ENCODE results near the gene PRRX2. TPM values are rescaled to one million over a fixed set of nuclear protein-coding genes. Genes with fewer than 3 reads are reported as not detected.
"Not testable (repeated sequence)": the region's sequence is repeated elsewhere in the genome, so short reads cannot be mapped to it uniquely, and the experiment has no call there.

PRRX2 gene
- total RNA-seq, 2 donors from 2014 or later: not detected

DNA sequence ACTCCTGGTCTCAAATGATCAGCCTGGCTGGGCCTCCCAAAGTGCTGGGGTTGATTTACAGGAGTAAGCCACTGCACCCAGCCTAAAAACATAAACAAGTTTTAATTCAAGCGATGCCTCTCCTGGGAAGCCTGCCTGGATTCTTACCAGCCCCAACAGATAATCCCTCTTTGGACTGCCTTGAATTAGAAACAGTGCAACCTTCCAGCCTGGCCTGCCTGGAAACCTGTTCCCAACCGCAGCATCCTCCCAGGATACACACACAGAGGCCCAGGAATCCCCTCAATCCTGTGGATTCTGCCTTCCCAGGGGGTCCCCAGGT lies 68.1 kb downstream of the PRRX2 start:
- Mint-ChIP-seq H3K27me3 (peaks cover 9% of the 10 kb centered on the region), H3K36me3 (ENCODE audit: low read depth) (no peaks in the 10 kb centered on the region), H3K4me3 (no peak overlapping the region), H3K4me1 (peaks cover 7% of the 10 kb centered on the region), H3K27ac (no peak overlapping the region)
- DNase-seq: no peak
- H3K9me3 ChIP-seq (ENCODE audit: control insufficient read depth, low read length, poor library complexity, severe bottlenecking): no peaks in the 10 kb centered on the region
- ATAC-seq: no peak

DNA sequence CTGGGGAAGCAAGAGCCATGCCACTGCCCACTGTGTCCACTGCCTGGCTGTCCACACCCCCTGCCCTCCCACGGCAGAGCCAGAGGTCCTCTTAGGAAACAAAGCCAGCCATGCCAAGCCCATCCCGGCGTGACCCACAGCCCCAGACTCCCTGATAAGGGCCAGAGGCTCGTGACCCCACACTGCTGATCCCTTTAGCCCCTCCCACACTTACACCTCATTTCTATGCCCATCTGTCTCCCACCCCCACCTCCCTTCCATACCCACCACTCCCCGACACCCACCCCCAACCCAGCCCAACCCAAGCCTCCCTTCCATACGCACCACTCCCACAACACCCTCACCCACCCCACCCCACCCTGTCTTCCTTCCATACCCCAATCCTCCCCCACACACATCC lies 70.1 kb downstream of the PRRX2 start:
- ATAC-seq: no peak
- Mint-ChIP-seq H3K36me3 (ENCODE audit: low read depth) (no peaks in the 10 kb centered on the region), H3K27me3 (peaks cover 9% of the 10 kb centered on the region), H3K4me1 (peaks cover 7% of the 10 kb centered on the region), H3K4me3 (no peak overlapping the region), H3K27ac (no peak overlapping the region)
- DNase-seq: no peak
- H3K9me3 ChIP-seq (ENCODE audit: control insufficient read depth, low read length, poor library complexity, severe bottlenecking): no peaks in the 10 kb centered on the region

DNA sequence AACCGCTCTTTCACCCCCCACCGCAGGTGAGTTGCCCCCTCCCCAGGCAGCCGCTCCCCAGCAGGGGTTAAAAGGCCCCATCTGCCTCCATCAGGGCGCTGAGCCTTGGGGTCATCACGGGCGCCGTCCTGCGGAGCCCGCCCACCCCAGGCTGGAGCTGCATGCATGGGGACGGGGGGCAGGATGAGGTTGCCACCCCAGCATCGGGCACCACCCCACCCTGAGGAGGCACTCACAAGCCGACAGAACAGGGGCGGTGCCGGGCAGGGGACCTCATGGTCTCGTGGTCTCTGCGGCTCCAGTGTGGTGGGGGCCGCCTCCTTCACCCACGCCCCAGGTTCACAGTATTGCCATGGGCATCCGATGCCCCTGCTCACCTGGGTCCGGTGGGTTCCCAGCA lies 70.9 kb downstream of the PRRX2 start:
- no peaks in the 10 kb centered on the region for H3K9me3 ChIP-seq (ENCODE audit: control insufficient read depth, low read length, poor library complexity, severe bottlenecking)
- Mint-ChIP-seq H3K4me3 (peak overlapping the region; percentile 31), H3K36me3 (ENCODE audit: low read depth) (no peaks in the 10 kb centered on the region), H3K27me3 (peaks cover 6% of the 10 kb centered on the region), H3K4me1 (peaks cover 6% of the 10 kb centered on the region), H3K27ac (no peak overlapping the region)
- DNase-seq: no peak
- ATAC-seq: no peak

DNA sequence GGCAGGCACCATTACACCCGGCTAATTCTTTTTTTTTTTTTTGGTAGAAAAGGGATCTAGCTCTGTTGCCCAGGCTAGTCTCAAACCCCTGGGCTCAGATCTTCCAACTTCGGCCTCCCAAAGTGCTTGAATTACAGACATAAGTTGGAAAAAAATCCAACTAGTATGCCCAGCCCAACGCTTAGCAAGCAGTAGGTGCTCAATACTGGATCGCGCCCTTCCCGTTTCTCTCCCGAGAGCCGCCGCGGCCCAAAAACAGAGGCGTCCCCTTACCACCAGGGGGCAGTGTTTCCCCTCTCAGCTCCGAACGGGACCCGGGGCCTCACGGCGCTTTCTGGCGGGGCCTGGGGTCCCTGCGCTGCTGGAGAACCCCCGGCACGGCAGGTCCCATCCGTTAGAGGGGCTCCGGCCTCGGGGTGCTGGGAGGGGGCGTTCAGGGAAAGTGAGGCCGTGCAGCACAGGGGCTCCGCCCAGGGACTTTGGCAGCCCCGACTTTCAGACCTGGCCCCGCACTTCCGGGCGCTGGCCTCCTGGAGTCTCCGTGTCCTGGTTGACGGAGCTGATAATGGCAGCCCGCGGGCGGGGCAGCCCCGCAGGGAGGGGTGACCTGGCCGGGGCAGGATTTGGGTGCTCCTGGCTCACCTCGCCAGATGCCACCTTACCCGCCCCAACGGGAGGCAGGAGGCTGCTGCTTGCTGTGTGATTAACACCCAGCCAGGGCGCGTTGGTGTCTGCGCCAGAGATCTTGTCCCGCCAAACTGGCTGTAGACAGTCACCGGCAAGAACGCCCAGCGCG lies 72.2 kb downstream of the PRRX2 start:
- DNase-seq: peak; percentile 74 to 83 (median 77)

DNA sequence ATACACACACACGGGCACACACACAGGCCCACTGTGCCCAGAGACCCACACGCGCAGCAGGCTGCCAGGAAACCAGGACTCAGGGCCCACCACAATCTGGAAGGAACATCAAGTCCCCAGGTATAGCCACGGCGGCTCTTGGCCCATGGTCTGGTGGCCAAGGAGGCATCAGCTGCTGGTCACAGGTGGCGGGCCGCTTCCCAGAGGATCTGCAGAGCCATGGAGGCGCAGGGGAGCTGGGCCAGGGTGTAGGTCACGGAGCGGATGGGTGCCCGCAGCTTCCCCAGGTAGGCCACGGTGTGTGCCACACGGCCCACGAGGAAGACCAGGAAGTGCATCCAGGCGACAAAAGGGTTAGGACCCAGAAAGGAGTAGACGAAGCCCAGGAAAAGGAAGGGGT lies 74.0 kb downstream of the PRRX2 start:
- ATAC-seq: no peak
- H3K9me3 ChIP-seq (ENCODE audit: control insufficient read depth, low read length, poor library complexity, severe bottlenecking): no peaks in the 10 kb centered on the region
- DNase-seq: no peak
- Mint-ChIP-seq H3K4me3 (peak overlapping the region; percentile 33), H3K27me3 (no peaks in the 10 kb centered on the region), H3K27ac (no peak overlapping the region), H3K4me1 (peaks cover 4% of the 10 kb centered on the region), H3K36me3 (ENCODE audit: low read depth) (no peaks in the 10 kb centered on the region)

More for the DNA sequence above, 72.2 kb downstream of the PRRX2 start:
- ATAC-seq: peak; percentile 90
- Mint-ChIP-seq H3K4me1 (peaks cover 4% of the 10 kb centered on the region), H3K27ac (peak overlapping the region; percentile 61), H3K27me3 (peaks cover 5% of the 10 kb centered on the region), H3K36me3 (ENCODE audit: low read depth) (no peaks in the 10 kb centered on the region), H3K4me3 (peak overlapping the region; percentile 77)
- H3K9me3 ChIP-seq (ENCODE audit: control insufficient read depth, low read length, poor library complexity, severe bottlenecking): no peaks in the 10 kb centered on the region

DNA sequence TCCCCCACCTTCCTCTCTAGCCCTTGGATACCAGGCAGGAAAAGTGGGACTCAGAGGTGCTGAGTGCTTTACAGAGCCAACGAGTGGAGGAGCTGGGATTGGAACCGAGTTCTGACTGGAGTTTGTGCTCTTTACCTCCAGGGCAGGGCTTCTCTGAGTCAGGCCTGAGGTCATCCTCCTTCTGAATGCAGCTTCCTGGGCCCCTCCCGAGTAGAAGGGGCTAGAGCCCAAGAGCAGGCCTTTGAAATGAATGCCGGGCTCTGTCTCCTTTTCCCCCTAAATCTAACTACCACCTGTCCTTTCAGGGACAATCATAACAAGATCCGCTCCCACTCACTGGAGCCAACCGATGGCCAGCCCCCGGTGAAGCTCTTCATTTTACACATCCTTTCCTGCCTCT lies 74.7 kb downstream of the PRRX2 start:
- Mint-ChIP-seq H3K36me3 (ENCODE audit: low read depth) (no peaks in the 10 kb centered on the region), H3K4me3 (no peak overlapping the region), H3K27ac (no peak overlapping the region), H3K4me1 (peaks cover 4% of the 10 kb centered on the region), H3K27me3 (no peaks in the 10 kb centered on the region)
- no peaks in the 10 kb centered on the region for H3K9me3 ChIP-seq (ENCODE audit: control insufficient read depth, low read length, poor library complexity, severe bottlenecking)
- ATAC-seq (no peak), DNase-seq (no peak)

DNA sequence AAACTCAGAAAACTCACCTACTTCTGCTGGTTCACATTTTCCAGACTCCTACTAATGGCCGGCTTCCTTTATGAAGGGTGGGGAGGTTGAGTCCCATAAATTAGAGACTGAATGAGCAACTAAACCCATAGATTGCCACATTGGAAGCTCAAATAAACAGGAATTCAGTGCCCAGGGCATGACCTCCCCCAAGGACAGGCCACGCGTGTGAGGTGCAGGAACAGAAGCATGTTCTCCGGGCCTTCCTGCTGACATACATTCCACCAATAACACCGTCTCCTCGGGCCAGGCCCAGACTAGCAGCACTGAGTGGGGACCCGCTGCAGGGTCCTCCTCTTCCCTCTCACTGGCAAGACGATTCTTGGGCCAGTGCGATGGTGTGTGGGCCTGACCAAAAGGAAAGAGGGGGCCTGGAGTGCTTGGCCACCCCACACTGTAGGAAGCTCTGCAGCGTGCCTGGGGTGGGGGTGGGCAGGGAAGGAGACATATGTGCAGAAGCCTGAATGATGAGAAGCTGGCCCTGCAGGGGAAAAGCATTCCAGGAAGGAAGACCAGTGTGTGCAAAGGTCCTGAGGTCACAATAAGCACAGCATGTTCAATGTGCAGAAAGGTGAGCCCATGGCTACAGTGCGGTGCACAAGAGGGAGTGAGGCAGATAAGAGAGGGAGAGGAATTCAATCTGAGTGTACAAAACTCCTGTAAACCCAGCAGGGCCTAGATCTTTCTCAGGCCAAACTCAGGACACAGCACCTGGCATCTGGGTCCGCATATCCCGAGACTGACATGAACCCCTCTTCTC lies 75.4 kb downstream of the PRRX2 start:
- DNase-seq (no peak), ATAC-seq (no peak)
- no peaks in the 10 kb centered on the region for H3K9me3 ChIP-seq (ENCODE audit: control insufficient read depth, low read length, poor library complexity, severe bottlenecking)
- no peak overlapping the region for H3K27ac Mint-ChIP-seq
- no peak overlapping the region for H3K4me3 Mint-ChIP-seq
- H3K36me3 Mint-ChIP-seq (ENCODE audit: low read depth): no peaks in the 10 kb centered on the region
- H3K4me1 Mint-ChIP-seq: peaks cover 4% of the 10 kb centered on the region
- no peaks in the 10 kb centered on the region for H3K27me3 Mint-ChIP-seq

DNA sequence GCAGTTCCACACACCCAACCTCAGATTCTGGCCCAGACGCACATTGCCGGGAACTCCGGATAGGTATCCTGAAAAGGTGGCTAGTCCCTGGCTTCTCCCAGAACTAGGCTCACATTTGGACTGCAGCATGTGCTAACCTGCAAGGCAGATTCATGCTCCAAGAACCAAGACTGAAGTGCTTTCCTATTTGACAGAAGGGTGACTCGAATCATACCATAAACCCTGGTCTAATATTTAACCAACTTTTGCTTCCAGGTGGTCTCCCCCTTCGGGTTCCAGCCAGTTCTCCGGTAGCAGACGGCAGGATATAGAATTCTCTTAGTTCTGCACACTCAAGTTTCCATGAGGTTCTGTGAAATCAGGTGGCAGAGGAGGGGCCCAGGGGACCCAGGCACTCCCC lies 79.8 kb downstream of the PRRX2 start:
- no peaks in the 10 kb centered on the region for H3K9me3 ChIP-seq (ENCODE audit: control insufficient read depth, low read length, poor library complexity, severe bottlenecking)
- H3K4me3 Mint-ChIP-seq: no peak overlapping the region
- no peaks in the 10 kb centered on the region for H3K27me3 Mint-ChIP-seq
- DNase-seq: no peak
- H3K4me1 Mint-ChIP-seq: no peaks in the 10 kb centered on the region
- H3K27ac Mint-ChIP-seq: no peak overlapping the region
- no peak for ATAC-seq
- H3K36me3 Mint-ChIP-seq (ENCODE audit: low read depth): no peaks in the 10 kb centered on the region

DNA sequence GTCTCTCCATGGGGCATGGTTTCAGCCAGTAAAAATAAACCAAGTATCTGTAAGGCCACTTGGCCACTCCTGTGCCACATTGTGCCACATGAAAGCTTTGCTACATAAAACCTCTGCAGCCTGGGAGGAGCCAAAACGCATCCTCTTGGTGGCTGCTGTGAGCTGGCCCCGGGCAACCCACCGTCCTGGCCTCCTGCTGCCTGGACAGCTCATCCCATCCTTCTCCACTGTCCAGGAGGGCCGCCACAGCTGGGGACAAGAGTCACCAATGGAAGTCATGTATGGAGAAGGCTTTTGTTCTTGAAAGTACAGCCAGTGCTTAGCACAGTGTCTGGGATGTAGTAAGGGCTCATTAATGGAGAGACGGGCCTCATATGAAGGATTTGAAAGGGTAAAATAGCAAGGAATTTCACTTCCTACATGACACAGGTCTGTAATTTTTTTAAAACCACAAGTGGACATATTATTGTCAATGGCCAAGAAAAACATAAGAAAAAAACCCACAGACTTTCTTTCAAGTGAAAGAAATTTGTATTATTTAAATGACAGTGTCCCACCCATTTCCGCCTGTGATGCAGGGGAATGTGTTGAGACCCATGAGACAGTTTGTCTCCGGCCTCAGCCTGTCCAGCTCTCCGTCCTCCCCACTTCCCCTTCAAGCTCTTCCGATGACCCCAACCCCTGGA lies 80.8 kb downstream of the PRRX2 start:
- no peaks in the 10 kb centered on the region for H3K9me3 ChIP-seq (ENCODE audit: control insufficient read depth, low read length, poor library complexity, severe bottlenecking)
- Mint-ChIP-seq H3K4me3 (no peak overlapping the region), H3K36me3 (ENCODE audit: low read depth) (no peaks in the 10 kb centered on the region), H3K4me1 (no peaks in the 10 kb centered on the region), H3K27me3 (no peaks in the 10 kb centered on the region), H3K27ac (no peak overlapping the region)
- no peak for ATAC-seq
- DNase-seq: no peak

DNA sequence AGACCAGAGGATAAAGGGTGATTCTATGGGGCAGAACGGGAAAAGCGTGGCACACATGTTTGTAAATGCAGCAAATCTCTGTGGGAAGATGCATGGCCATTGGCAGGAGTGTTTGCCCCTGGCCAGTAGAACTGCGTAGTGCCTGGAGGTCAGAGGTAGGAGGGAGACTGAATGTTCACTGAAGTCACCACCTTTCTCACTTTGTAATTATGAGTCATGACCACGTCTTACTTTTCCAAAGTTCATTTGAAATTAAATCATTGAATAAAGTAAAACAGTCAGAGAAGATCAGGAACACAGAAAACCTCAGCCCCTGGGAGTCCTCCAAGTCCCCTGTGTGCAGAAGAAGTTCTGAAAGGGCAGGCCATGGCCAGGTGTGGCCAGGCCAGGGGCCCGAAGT lies 82.8 kb downstream of the PRRX2 start:
- no peak overlapping the region for H3K27ac Mint-ChIP-seq
- no peak overlapping the region for H3K4me3 Mint-ChIP-seq
- peaks cover 6% of the 10 kb centered on the region for H3K4me1 Mint-ChIP-seq
- DNase-seq (no peak), ATAC-seq (no peak)
- H3K9me3 ChIP-seq (ENCODE audit: control insufficient read depth, low read length, poor library complexity, severe bottlenecking): no peaks in the 10 kb centered on the region
- peaks cover 15% of the 10 kb centered on the region for H3K27me3 Mint-ChIP-seq
- H3K36me3 Mint-ChIP-seq (ENCODE audit: low read depth): no peaks in the 10 kb centered on the region

DNA sequence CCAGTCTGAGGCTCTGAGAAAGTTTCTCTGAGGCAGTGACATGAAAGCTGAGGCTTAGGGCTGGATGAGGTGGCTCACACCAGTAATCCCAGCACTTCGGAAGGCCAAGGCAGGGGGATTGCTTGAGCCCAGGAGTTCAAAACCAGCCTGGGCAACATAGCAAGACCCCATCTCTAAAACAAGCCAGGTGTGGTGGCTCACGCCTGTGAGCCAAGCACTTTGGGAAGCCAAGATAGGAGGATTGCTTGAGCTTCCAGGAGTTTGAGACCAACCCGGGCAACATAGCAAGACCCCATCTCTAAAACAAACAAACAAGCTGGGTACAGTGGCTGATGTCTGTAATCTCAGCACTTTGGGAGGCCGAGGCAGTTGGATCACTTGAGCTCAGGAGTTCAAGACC lies 83.6 kb downstream of the PRRX2 start:
- not testable (repeated sequence) for ATAC-seq; DNase-seq; H3K4me3 Mint-ChIP-seq; H3K4me1 Mint-ChIP-seq; H3K27ac Mint-ChIP-seq; H3K36me3 Mint-ChIP-seq (ENCODE audit: low read depth); H3K9me3 ChIP-seq (ENCODE audit: control insufficient read depth, low read length, poor library complexity, severe bottlenecking)
- H3K27me3 Mint-ChIP-seq: peaks cover 24% of the 10 kb centered on the region

DNA sequence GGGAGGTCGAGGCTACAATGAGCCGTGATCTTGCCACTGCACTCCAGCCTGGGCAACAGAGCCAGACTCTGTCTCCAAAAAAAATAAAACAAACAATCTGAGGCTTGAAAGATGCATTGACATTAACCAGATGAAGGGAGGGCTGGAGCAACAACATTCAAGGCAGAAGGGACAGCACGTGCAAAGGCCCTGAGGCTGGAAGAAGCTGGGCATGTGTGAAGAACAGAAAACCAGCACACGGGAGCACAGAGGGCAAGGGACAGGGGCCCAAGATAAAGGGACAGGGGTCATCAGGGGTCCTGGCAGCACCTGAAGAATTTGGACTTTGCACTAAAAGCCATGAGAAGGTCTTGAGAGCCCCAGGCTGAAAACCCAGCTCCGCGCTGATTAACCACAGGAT lies 84.1 kb downstream of the PRRX2 start:
- H3K9me3 ChIP-seq (ENCODE audit: control insufficient read depth, low read length, poor library complexity, severe bottlenecking): no peaks in the 10 kb centered on the region
- Mint-ChIP-seq H3K27me3 (peaks cover 26% of the 10 kb centered on the region), H3K4me1 (peaks cover 6% of the 10 kb centered on the region), H3K36me3 (ENCODE audit: low read depth) (no peaks in the 10 kb centered on the region), H3K4me3 (no peak overlapping the region), H3K27ac (no peak overlapping the region)
- DNase-seq (no peak), ATAC-seq (no peak)

DNA sequence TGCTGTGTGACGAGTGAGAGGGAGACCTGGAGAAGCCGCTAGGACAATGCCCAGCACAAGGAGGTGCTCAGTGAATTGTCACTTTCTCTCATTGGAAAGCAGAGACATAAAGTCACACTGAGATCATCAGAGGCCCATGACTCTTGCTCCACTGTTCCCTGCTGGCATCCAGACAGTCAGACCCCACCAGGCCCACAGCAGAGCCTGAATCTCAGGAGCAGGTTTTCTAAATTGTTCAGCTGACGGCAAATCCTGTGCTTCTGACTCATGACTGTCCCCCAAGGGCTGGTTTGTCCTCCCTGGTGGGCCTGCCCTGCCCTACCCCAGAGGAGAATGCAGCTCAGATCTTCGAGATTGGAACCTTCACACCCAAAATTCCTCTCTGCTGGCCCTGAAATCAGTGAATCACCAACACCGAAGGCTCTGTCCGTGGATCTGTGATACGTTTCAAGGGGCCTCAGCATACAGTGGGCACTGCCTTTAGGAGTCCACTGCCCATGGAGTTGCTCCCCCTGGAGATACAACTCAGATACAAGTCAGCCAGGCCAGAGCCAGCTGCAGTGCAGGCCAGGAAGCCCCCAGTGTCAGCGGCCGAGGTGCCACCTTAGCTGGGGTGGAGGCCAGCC lies 84.7 kb downstream of the PRRX2 start:
- no peaks in the 10 kb centered on the region for H3K9me3 ChIP-seq (ENCODE audit: control insufficient read depth, low read length, poor library complexity, severe bottlenecking)
- no peak for ATAC-seq
- no peak overlapping the region for H3K27ac Mint-ChIP-seq
- DNase-seq: no peak
- no peak overlapping the region for H3K4me3 Mint-ChIP-seq
- H3K4me1 Mint-ChIP-seq: peaks cover 6% of the 10 kb centered on the region
- peaks cover 26% of the 10 kb centered on the region for H3K27me3 Mint-ChIP-seq
- no peaks in the 10 kb centered on the region for H3K36me3 Mint-ChIP-seq (ENCODE audit: low read depth)
